Epithelial cell of proximal tubule (primary cell): ENCODE measurements around the gene ZFPM1. TPM values are rescaled to one million over a fixed set of nuclear protein-coding genes. Genes with fewer than 3 reads are reported as not detected.

Experiments used
- DNase-seq: peaks from one replicate; pipeline ENCODE4 v3.0.0-alpha.2; 2011; ENCODE audit warnings: low read depth
- H3K4me3 ChIP-seq: 2 replicates; pipeline ENCODE4 v1.5.1; 2011; ENCODE audit warnings: low read depth, mild to moderate bottlenecking, low read length
- total RNA-seq: library from RNA; depleted of rRNA; stranded (reverse); fragments of >200 nt; gene quantifications from 2 replicates; pipeline ENCODE4 v1.2.3, GENCODE V29; 2015
- TF ChIP-seq, protein P1 (sequence below): conservative IDR thresholded peaks from 2 replicates; pipeline ENCODE4 v1.5.1; 2012; ENCODE audit warnings: low read depth, mild to moderate bottlenecking, low read length

ZFPM1 gene
- total RNA-seq, 1 donor from 2014 or later, result 5.7 TPM

DNA sequence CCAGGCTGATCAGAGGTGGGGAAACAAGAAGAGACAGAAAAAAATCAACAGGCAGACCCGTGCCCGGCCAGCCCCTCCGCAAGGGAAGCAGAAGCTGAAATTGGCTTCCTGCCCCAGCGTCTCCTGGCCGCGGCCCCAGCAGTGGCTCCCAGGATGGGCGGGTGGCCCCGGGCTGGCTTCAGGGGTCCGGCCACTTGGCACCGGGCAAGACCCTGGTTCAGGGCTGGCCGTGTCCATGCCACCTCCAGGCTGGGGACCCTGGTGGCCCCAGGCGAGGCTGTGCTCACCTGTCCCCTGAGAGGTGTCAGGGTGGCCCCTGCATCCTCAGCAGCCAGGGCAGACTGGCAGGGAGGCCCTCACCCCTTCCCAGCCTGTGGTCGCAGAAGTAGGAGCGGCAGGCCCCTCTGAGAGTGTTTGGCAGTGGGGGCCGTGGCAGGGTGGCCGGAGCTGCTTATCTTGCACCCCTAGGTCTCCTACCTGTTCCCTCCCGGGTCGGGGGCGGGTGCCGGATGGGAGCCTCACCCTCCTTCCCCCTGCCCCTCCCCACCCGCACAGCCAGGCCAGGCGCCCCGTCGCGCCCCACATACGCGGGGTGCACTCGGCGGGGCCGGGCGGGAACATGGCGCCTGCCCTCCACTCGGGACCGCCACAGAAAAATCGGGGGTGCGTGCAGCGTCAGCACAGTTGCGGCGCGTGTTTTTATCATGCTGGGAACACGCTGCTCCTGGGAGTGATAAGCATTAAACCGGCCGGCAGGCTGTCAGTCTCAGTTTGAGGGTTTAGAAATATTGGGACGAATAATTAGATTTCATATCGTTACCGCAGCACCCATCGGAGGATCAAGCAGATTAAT is 70.5 kb downstream of the ZFPM1 start:
- DNase-seq, result no peak
- TF ChIP-seq, protein P1, sequence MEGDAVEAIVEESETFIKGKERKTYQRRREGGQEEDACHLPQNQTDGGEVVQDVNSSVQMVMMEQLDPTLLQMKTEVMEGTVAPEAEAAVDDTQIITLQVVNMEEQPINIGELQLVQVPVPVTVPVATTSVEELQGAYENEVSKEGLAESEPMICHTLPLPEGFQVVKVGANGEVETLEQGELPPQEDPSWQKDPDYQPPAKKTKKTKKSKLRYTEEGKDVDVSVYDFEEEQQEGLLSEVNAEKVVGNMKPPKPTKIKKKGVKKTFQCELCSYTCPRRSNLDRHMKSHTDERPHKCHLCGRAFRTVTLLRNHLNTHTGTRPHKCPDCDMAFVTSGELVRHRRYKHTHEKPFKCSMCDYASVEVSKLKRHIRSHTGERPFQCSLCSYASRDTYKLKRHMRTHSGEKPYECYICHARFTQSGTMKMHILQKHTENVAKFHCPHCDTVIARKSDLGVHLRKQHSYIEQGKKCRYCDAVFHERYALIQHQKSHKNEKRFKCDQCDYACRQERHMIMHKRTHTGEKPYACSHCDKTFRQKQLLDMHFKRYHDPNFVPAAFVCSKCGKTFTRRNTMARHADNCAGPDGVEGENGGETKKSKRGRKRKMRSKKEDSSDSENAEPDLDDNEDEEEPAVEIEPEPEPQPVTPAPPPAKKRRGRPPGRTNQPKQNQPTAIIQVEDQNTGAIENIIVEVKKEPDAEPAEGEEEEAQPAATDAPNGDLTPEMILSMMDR, result no peak
- no peak overlapping the region for H3K4me3 ChIP-seq

- TF ChIP-seq, protein P1, result no peak
- no peak for DNase-seq
- H3K4me3 ChIP-seq, result no peak overlapping the region
Measured at GRCh38 chr16:88524274-88524972, 71.3 kb downstream of the ZFPM1 start.

- DNase-seq, result no peak
- no peak overlapping the region for H3K4me3 ChIP-seq
- TF ChIP-seq, protein P1, result no peak
Measured at GRCh38 chr16:88524973-88525662, 72.0 kb downstream of the ZFPM1 start.

DNA sequence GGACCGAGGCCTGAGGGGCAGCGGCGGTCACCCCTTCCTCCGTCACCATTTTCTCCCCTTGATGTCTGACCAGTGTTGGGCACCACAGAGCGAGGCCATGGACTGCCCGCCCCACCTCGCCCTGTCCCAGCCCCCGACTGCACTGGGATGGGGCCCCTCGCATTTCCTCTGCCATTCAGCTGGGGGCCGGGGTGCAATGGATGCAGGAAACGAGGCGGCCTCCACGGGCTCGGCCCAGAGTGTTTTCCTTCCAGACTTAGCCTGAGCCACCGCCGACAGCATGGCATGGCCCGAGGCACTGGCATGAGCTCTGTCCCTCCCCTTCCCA is 72.5 kb downstream of the ZFPM1 start:
- no peak for DNase-seq
- TF ChIP-seq, protein P1, result no peak

DNA sequence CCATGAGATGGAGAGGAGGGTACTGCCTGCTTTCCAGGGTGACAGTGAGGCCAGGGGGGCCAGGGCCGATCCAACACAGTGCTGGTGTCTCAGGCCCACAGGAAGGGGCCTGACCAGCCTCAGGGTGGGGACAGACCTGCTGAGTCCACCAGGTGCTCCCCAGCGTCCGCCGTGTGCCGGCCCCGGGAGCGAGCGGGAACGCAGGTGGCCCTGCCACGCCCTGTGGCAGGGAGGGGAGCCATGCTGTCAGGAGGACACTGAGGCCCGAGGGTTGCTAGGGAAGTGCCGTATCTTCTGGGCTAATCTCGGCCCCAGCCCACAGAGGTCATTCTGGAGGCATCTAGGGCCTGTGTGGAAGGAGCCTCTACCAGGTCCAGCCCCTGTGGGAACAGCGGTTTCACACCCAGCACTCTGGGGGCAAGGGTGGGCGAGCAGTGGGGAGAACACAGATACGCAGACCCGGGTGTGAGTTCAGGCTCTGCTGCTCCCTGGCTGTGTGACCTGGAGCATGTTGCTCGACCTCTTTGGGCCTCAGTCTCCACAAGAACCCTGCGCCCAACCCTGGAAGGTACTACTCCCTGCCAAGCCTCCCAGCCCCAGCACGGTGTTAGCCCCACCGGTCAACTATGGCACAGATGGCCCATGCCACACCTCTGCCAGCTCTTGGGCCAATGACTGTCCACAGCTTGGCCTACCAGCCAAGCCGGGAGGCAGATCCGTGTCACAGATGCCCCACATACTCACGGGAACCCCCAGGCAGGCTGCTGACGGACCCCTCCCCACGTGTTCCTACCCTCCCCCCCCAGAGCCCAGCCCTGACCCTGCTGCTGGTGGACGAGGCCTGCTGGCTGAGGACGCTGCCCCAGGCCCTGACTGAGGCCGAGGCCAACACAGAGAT is 73.2 kb downstream of the ZFPM1 start:
- TF ChIP-seq, protein P1, result no peak
- DNase-seq, result no peak
- H3K4me3 ChIP-seq, result no peak overlapping the region

More for the DNA sequence above, 72.5 kb downstream of the ZFPM1 start:
- no peak overlapping the region for H3K4me3 ChIP-seq

- TF ChIP-seq, protein P1, result no peak
- H3K4me3 ChIP-seq, result no peak overlapping the region
- DNase-seq, result no peak
Measured at GRCh38 chr16:88526906-88527185, 73.8 kb downstream of the ZFPM1 start.
